DMS79 treated with DMSO at 0.1 percent for 48 hours (cell line): ENCODE measurements around the gene TMEM33.

Source experiments
- DNase-seq: peaks from one replicate; lab custom pipeline; 2025; lab: John Stamatoyannopoulos, UW

Gene TMEM33

DNA sequence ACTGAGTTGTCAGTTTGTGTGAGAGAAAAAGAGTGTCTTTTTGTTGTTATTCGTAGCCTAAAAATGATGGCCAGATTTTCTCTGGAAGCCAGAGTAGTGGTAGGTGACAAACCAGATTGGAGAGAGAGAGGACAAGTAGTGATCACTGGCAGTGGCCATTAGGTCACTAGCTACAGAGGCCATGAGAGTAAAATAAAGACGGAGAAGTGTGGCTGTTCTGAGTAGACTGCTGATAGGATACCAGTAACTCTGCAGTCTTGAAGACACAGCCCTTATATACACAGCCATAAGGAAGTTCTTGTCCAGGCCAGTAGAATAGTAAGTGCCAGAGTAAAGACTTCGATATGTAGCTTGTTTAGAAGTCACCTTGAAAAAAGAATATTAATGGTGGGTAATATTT, 62.8 kb downstream of the TMEM33 start:
- no peak for DNase-seq

DNA sequence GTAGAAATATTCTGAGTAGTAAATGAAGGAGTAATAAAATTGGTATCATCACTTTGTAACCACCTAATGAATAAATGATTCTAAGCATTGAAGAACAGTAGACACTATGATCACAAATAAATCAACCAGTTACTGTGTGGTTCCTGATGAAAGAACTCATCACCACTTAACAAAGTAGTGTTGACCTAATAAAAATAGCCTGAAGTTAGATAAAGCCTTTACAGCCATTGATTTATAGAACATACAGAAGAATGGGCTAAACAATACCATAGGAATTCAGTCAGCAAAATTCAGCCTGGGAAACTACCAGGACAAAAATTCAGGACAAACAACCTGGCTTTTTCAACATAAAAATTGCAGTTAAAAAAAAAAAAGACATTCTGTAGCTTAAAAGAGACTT, 64.1 kb downstream of the TMEM33 start:
- no peak for DNase-seq

GRCh38 chr4:42008011-42008786, 73.0 kb downstream of the TMEM33 start:
- DNase-seq: no peak
